Measurements from ENCODE around the gene GLIS1. TPM values are rescaled to one million over a fixed set of nuclear protein-coding genes. Genes with fewer than 3 reads are reported as not detected.

The GLIS1 gene
- total RNA-seq, 2 donors from 2014 or later = 0.16 TPM; not detected in 1

DNA sequence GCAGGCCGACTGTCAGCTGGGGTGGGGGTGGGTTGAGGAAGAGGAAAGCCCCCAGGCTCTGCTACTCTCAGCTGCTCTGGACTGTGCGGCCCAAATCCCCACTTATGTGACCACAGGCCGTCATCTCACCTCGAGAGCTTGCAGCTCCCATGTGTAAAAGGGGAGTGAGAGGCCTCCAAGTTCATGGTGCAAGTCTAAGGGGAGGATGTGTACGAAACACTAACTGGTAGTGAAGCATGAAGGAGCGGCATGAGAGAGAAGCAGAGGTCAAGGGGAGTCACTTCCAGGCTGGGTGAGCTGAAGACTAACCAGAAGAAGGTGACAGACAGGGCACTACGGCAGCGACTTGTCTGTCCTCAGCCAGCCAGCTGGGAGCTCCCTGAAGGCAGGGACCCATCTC, 43.8 kb downstream of the GLIS1 start:
- DNase-seq = no peak
- TF ChIP-seq CTCF (IDR thresholded peaks at IDR 0.05) = no peak
- Histone ChIP-seq H3K27ac (no peak overlapping the region), H3K4me3 (no peak overlapping the region), H3K36me3 (no peaks in the 10 kb centered on the region), H3K27me3 (no peaks in the 10 kb centered on the region), H3K9me3 (no peaks in the 10 kb centered on the region), H3K4me1 (no peaks in the 10 kb centered on the region), H3K9ac (ENCODE audit: low read depth in 2 of 2, low read length in 2 of 2) (no peak overlapping the region)
- intact Hi-C loops (cut with DNase I) = no loop called here

DNA sequence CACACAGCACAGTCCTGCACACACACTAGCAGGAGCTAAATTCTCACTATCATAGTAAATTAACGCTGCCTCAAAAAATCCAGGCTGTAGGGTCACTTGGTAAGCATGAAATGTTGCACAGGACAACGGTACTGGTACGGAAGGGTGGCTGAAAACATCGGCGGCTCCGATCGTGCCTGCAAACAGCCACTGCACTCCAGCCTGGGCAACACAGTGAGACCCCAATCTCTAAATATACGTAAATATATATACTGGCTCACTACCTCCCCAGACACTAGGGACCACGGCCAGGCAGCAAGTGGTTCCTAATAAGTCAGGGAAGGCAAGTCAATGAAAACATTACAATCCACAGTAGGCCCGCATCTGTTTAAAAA, 44.3 kb downstream of the GLIS1 start:
- no peak for DNase-seq
- Histone ChIP-seq H3K4me1 (no peaks in the 10 kb centered on the region), H3K27me3 (no peaks in the 10 kb centered on the region)

DNA sequence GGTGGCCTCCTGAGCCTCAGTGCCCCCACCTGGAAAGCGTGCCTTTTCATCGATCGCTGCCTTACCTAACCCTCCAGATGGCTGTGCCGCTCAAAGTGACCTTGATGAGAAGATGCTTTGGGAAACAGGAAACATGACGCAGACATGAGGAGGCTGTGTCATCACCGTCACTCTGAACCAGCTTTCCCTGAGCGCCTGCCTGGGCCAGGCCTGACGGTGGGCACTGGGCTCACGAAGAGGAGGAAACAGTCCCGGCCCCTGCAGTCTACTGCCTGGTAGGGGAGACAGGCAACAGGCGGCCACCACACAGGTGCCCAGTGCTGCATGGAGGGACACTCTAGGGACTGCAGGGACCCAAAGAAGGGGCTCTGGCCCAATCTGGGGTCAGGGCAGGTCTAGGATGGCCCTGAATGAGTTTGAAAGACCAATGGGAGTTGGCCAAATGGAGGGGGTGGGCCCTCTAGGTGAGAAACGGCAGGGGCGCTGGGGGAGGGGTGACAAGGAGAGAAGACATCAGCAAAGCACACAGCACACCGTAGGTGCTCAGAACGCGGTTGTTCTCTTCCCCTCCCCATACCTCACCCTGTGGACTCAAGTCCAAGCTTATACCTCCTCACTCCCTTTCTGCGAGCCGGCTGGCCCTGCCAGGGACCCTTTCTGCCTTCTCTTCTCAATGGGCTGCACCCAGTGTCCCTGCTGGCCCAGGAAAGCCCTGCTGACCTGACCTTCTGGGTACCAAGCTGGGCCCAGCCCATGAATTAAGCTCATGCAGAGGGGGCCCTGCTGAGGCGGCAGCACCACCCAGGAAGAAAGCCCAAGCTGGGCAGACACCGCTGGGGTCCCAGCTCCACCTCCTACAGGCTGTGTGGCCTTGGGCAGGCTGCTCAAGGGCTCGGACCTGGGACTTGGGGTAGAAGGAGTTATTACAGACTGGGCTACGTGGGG, 44.9 kb downstream of the GLIS1 start:
- no peak for TF ChIP-seq CTCF (IDR thresholded peaks at IDR 0.05)
- H3K27ac ChIP-seq = no peak overlapping the region
- intact Hi-C loops (cut with DNase I) = no loop called here
- H3K9me3 ChIP-seq = no peaks in the 10 kb centered on the region
- H3K4me3 ChIP-seq = no peak overlapping the region
- no peaks in the 10 kb centered on the region for H3K4me1 ChIP-seq
- H3K27me3 ChIP-seq = no peaks in the 10 kb centered on the region
- no peaks in the 10 kb centered on the region for H3K36me3 ChIP-seq
- DNase-seq = no peak
- H3K9ac ChIP-seq (ENCODE audit: low read depth in 2 of 2, low read length in 2 of 2) = no peak overlapping the region

More for the DNA sequence above, 44.3 kb downstream of the GLIS1 start:
- H3K36me3 ChIP-seq = no peaks in the 10 kb centered on the region
- intact Hi-C loops (cut with DNase I) = no loop called here
- no peak overlapping the region for H3K27ac ChIP-seq
- H3K9me3 ChIP-seq = no peaks in the 10 kb centered on the region
- no peak overlapping the region for H3K4me3 ChIP-seq
- TF ChIP-seq CTCF (IDR thresholded peaks at IDR 0.05) = no peak
- no peak overlapping the region for H3K9ac ChIP-seq (ENCODE audit: low read depth in 2 of 2, low read length in 2 of 2)

- no peaks in the 10 kb centered on the region for H3K9me3 ChIP-seq
- DNase-seq = no peak
- intact Hi-C loops (cut with DNase I) = no loop called here
- no peak overlapping the region for H3K9ac ChIP-seq (ENCODE audit: low read depth in 2 of 2, low read length in 2 of 2)
- no peak overlapping the region for H3K4me3 ChIP-seq
- H3K27me3 ChIP-seq = no peaks in the 10 kb centered on the region
- no peaks in the 10 kb centered on the region for H3K4me1 ChIP-seq
- no peaks in the 10 kb centered on the region for H3K36me3 ChIP-seq
- TF ChIP-seq CTCF (IDR thresholded peaks at IDR 0.05) = no peak
- H3K27ac ChIP-seq = no peak overlapping the region
Measured at GRCh38 chr1:53693339-53693738, 45.6 kb downstream of the GLIS1 start.

GRCh38 chr1:53691326-53691725, 47.6 kb downstream of the GLIS1 start:
- no peaks in the 10 kb centered on the region for H3K36me3 ChIP-seq
- no peaks in the 10 kb centered on the region for H3K27me3 ChIP-seq
- no peak for TF ChIP-seq CTCF (IDR thresholded peaks at IDR 0.05)
- intact Hi-C loops (cut with DNase I) = no loop called here
- H3K4me3 ChIP-seq = no peak overlapping the region
- no peak for DNase-seq
- no peak overlapping the region for H3K9ac ChIP-seq (ENCODE audit: low read depth in 2 of 2, low read length in 2 of 2)
- no peaks in the 10 kb centered on the region for H3K4me1 ChIP-seq
- no peaks in the 10 kb centered on the region for H3K9me3 ChIP-seq
- H3K27ac ChIP-seq = no peak overlapping the region
